Ishikawa (cell line): ENCODE data around the gene PGAM2.

Experiments
- CEBPB ChIP-seq: IDR thresholded peaks from 2 replicates; pipeline ENCODE4 v1.6.1; 2012
- CREB1 ChIP-seq: IDR thresholded peaks from 2 replicates; pipeline ENCODE4 v1.6.1; 2012; ENCODE audit warnings: low read depth
- EGR1 ChIP-seq: IDR thresholded peaks from 2 replicates; pipeline ENCODE4 v1.6.1; 2012
- EP300 ChIP-seq: IDR thresholded peaks from 2 replicates; pipeline ENCODE4 v1.6.1; 2012; ENCODE audit warnings: borderline replicate concordance
- FOXM1 ChIP-seq: IDR thresholded peaks from 2 replicates; pipeline ENCODE4 v1.6.1; 2012; ENCODE audit warnings: low read depth, borderline replicate concordance
- NFIC ChIP-seq: IDR thresholded peaks from 2 replicates; pipeline ENCODE4 v1.6.1; 2012
- RAD21 ChIP-seq: IDR thresholded peaks from 2 replicates; pipeline ENCODE4 v1.6.1; 2012; ENCODE audit warnings: low read depth
- TAF1 ChIP-seq: IDR thresholded peaks from 2 replicates; pipeline ENCODE4 v1.6.1; 2012; ENCODE audit warnings: low read depth, mild to moderate bottlenecking
- TCF12 ChIP-seq: IDR thresholded peaks from 2 replicates; pipeline ENCODE4 v1.6.1; 2012; ENCODE audit warnings: low read depth
- TEAD4 ChIP-seq: IDR thresholded peaks from 2 replicates; pipeline ENCODE4 v1.6.1; 2012
- YY1 ChIP-seq: IDR thresholded peaks from 2 replicates; pipeline ENCODE4 v1.6.1; 2012; ENCODE audit warnings: low read depth
- ZBTB7A ChIP-seq: IDR thresholded peaks from 2 replicates; pipeline ENCODE4 v1.6.1; 2012; ENCODE audit warnings: low read depth
- TF ChIP-seq, protein P1 (sequence below): IDR thresholded peaks from 2 replicates; pipeline ENCODE4 v1.6.1; 2012
- TF ChIP-seq, protein P2 (sequence below): IDR thresholded peaks from 2 replicates; pipeline ENCODE4 v1.6.1; 2012
- TF ChIP-seq, protein P3 (sequence below): IDR thresholded peaks from 2 replicates; pipeline ENCODE4 v1.6.1; 2012; ENCODE audit warnings: low read depth, mild to moderate bottlenecking

PGAM2 gene

DNA sequence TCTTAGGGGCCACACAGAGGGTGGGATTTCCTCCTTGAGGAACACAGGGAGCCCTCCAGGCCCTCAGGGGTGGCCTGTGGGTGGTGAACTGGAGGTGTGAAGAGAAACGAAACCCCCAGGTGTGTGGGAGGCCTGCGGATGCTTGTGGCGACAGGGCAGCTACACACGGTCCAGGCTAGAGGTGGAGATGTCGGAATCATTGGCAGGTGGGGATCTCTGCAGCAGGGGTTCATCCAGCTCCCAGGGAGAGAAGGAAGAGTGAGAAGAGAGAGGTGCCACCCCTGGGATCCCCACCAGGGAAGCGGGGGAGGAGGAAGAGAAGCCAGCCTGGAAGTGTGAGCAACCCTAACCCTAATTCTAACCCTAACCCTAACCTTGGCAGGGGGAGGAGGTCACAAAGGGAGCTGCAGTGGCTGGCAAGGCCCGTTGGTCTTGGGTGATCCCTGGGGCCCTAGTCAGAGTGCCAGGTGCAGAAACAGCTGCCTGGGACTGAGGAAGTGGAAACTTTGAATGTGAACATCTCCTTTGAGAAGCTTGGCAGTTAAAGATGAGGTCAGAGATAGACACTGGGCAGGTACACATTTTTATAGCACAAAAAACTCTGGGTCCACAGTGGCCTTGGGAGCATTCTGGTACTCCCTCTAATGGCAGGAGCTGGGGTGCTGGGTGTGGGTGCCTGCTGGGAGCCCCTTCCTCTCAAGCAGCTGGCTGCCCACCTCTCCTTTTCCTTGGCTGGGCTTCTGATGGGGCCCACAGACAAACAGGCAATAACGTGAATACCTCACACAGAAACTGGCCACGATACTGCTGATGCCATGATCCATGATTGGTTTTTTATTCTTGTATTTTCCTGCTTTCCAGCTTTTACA is 31.9 kb upstream of the PGAM2 start:
- TF ChIP-seq CEBPB: no peak
- TF ChIP-seq, protein P1, sequence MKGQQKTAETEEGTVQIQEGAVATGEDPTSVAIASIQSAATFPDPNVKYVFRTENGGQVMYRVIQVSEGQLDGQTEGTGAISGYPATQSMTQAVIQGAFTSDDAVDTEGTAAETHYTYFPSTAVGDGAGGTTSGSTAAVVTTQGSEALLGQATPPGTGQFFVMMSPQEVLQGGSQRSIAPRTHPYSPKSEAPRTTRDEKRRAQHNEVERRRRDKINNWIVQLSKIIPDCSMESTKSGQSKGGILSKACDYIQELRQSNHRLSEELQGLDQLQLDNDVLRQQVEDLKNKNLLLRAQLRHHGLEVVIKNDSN: no peak
- no peak for TF ChIP-seq RAD21
- TF ChIP-seq FOXM1: no peak
- TF ChIP-seq, protein P2, sequence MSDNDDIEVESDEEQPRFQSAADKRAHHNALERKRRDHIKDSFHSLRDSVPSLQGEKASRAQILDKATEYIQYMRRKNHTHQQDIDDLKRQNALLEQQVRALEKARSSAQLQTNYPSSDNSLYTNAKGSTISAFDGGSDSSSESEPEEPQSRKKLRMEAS: no peak

DNA sequence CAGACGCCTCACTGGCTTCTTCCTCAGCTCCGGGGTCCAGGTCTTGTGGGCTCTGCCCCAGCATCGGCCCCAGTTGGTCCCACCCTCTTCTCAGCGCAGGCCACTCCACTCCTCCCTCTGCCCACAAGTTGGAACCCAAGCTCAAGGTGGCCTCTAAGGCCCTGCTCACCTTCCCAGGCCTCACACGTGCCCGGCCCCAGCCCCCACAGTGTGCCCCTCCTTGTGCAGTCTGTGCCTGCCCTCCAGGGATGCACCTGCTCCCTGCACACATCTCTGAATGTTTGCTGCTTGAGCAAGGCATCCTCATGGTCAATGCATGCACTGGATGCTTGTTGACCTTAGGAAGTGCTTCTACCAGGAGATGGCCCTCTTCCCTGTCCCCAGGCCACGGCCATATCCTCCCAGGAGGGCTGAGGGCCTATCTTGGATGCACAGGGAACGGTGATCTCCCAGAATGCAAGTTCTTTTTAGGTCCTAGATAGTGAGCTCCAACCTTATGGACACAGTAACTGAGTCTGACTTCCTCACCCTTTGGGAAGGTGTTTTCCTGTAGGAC is 31.0 kb upstream of the PGAM2 start:
- TF ChIP-seq CEBPB (no peak), TEAD4 (no peak), FOXM1 (no peak), EP300 (no peak), ZBTB7A (no peak), CREB1 (no peak), EGR1 (no peak), RAD21 (no peak), TCF12 (no peak)
- TF ChIP-seq, protein P3, sequence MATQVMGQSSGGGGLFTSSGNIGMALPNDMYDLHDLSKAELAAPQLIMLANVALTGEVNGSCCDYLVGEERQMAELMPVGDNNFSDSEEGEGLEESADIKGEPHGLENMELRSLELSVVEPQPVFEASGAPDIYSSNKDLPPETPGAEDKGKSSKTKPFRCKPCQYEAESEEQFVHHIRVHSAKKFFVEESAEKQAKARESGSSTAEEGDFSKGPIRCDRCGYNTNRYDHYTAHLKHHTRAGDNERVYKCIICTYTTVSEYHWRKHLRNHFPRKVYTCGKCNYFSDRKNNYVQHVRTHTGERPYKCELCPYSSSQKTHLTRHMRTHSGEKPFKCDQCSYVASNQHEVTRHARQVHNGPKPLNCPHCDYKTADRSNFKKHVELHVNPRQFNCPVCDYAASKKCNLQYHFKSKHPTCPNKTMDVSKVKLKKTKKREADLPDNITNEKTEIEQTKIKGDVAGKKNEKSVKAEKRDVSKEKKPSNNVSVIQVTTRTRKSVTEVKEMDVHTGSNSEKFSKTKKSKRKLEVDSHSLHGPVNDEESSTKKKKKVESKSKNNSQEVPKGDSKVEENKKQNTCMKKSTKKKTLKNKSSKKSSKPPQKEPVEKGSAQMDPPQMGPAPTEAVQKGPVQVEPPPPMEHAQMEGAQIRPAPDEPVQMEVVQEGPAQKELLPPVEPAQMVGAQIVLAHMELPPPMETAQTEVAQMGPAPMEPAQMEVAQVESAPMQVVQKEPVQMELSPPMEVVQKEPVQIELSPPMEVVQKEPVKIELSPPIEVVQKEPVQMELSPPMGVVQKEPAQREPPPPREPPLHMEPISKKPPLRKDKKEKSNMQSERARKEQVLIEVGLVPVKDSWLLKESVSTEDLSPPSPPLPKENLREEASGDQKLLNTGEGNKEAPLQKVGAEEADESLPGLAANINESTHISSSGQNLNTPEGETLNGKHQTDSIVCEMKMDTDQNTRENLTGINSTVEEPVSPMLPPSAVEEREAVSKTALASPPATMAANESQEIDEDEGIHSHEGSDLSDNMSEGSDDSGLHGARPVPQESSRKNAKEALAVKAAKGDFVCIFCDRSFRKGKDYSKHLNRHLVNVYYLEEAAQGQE: no peak

DNA sequence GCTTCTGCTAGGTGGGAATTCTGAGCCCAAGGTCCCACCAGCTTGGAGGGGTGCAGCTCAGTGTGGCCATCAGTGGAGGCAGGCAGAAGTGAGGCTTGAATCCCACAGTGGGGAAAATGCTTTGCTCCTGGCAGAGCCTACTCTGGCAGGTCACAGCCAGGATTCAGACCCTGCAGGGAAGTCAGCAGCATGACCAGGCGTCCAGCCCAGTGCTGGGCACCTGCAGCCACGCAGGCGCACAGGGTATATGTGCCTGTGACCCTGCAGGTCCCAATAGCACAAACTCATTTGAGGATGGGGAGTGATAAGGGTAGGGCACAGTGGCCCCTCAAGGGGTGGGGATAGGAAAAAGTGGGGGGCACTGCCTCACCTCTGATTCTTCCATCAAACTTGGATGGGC is 30.4 kb upstream of the PGAM2 start:
- TF ChIP-seq, protein P2: no peak
- TF ChIP-seq TAF1: no peak
- no peak for TF ChIP-seq EP300
- no peak for TF ChIP-seq YY1
- TF ChIP-seq EGR1: no peak
- no peak for TF ChIP-seq CEBPB
- no peak for TF ChIP-seq NFIC
- no peak for TF ChIP-seq TEAD4
- no peak for TF ChIP-seq RAD21
- TF ChIP-seq TCF12: no peak
- TF ChIP-seq, protein P1: no peak
- TF ChIP-seq, protein P3: no peak
- TF ChIP-seq ZBTB7A: no peak
- no peak for TF ChIP-seq FOXM1
- TF ChIP-seq CREB1: no peak

DNA sequence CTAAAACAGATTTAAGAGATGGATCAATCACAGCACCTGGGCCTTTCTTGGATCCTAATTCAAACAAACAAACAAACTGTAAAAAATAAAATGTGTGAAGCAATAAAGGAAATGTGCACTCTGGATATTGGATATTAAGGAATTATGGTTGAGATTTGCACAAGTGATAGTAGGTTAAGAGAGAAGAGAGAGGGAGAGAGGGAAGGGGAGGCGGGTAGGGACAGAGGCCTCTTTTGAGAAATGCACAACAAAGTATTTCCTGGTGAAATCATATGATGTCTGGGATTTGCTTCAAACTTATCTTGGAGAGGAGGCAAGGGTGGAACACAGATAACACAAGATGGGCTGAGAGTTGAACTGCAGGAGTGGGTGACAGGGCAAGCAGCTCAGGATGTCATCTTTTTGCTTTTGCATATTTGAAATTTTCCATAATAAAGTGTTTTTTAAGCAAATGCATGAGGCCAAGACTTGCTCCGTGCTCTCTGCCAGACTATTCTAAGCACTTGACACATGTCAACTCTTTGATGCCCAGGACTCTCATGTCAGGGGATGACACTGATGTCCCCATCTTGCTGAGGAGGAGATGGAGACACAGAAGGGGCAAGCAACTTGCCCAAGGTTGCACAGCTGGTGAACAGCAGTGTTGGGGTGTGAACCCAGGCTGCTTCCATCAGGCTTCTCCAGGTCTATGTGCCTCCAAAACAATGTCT is 29.7 kb upstream of the PGAM2 start:
- TF ChIP-seq CREB1 (no peak), EGR1 (no peak), TEAD4 (no peak), EP300 (no peak), ZBTB7A (no peak), FOXM1 (no peak), NFIC (no peak)

DNA sequence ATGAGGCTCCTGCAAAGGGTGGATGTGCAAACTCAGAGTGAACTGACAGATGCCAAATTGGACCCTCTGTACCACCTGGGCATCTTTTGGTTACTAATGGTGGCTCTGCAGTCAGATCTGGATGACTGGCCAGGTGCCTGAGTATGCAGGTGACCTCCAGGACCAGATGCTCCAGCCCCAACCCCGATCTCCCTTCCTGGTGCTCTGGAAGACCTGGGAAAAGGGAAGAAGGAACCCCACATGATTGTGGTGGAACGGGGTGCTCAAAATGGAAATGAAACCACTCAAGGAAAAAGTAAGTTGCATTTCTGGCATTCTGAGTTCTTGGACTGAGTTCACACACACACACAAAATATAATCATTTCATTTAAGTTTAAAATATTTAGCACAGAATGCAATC is 29.0 kb upstream of the PGAM2 start:
- TF ChIP-seq, protein P3: no peak
- TF ChIP-seq RAD21: no peak
